Measurements from ENCODE around the gene DDX55. TPM values are rescaled to one million over a fixed set of nuclear protein-coding genes. Genes with fewer than 3 reads are reported as not detected.

Gene DDX55
- polyA plus RNA-seq, 4 donors: 8.3 to 34.1 (median 9.9) TPM

Other genes with a start within 250 kb of the DDX55 start
- 10 to 100 TPM in 1 of 4 donors, 1 to 10 TPM in 3; 5.1 to 19.9 (median 6.5) TPM for gene SBNO1, start 237.3 kb upstream of the DDX55 start, polyA plus RNA-seq
- 10 to 100 TPM; 14.3 to 35.1 (median 18.6) TPM for gene KMT5A, start 218.0 kb upstream of the DDX55 start, polyA plus RNA-seq
- 1 to 10 TPM in 3 of 4 donors, under 1 TPM in 1; 0.45 to 5.1 (median 2.0) TPM for gene RILPL2, start 165.4 kb upstream of the DDX55 start, polyA plus RNA-seq
- gene SNRNP35, start 144.0 kb upstream of the DDX55 start, polyA plus RNA-seq: 10 to 100 TPM; 25.0 to 51.4 (median 31.8) TPM
- gene RILPL1, start 68.4 kb upstream of the DDX55 start, polyA plus RNA-seq: 1 to 10 TPM; 1.1 to 5.5 (median 3.7) TPM
- 100 to 1,000 TPM in 2 of 4 donors, 10 to 100 TPM in 2; 37.1 to 261 (median 125) TPM for gene TMED2, start 17.5 kb upstream of the DDX55 start, polyA plus RNA-seq
- 10 to 100 TPM; 28.4 to 40.1 (median 30.9) TPM for gene EIF2B1, start 31.6 kb downstream of the DDX55 start, polyA plus RNA-seq
- gene GTF2H3, start 31.7 kb downstream of the DDX55 start, polyA plus RNA-seq: 10 to 100 TPM in 2 of 4 donors, 1 to 10 TPM in 2; 6.7 to 30.6 (median 12.8) TPM
- 1 to 10 TPM in 2 of 4 donors, under 1 TPM in 2; 0.22 to 7.2 (median 2.0) TPM for gene TCTN2, start 69.0 kb downstream of the DDX55 start, polyA plus RNA-seq
- gene ATP6V0A2, start 110.3 kb downstream of the DDX55 start, polyA plus RNA-seq: 10 to 100 TPM in 1 of 4 donors, 1 to 10 TPM in 3; 3.2 to 14.3 (median 6.3) TPM
- under 1 TPM in 3 of 4 donors, not detected in 1; 0.22 to 0.50 (median 0.45) TPM for gene DNAH10, start 160.2 kb downstream of the DDX55 start, polyA plus RNA-seq